Measurements from ENCODE around the gene MEX3B. TPM values are rescaled to one million over a fixed set of nuclear protein-coding genes. Genes with fewer than 3 reads are reported as not detected.

Gene MEX3B
- total RNA-seq, 1 experiment from 2014 or later: 11.0 TPM

DNA sequence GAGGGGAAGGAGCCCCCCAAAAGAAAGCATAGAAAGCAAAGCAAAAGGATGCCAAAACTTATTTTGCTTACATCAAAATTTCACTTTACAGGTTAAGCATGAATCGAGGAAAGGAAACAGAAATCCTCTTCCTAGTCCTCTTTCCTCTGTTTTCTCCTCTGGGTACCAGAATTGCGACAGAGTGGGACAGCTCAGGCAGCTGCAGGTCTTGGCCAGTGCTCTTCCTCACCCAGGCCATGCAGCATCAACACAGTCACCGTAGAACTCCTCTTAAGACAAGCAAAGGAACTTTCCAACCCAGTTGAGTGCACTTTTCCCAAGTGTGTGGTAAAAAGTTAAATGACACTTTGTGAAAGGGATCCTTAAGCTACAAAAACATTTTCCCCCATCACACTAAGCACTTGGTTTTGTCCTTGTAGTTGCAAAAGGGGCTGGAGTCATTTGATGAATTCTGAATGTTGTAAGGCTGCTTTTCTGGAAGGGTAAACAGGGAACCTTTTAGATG lies 45.9 kb upstream of the MEX3B start:
- Histone ChIP-seq H3K79me1 (ENCODE audit: insufficient read depth, low read depth, low read length, poor library complexity, severe bottlenecking) (no peaks in the 10 kb centered on the region), H2AFZ (ENCODE audit: low read length) (no peak overlapping the region), H3K23ac (ENCODE audit: insufficient read length, low read depth, low read length) (no peak overlapping the region), H4K5ac (ENCODE audit: insufficient read length, low read depth, low read length) (no peak overlapping the region), H2AK5ac (ENCODE audit: insufficient read length, low read length) (no peak overlapping the region), H4K91ac (ENCODE audit: insufficient read length, low read depth, low read length) (no peak overlapping the region), H3K23me2 (ENCODE audit: insufficient read length, low read depth, low read length, poor library complexity, severe bottlenecking) (no peaks in the 10 kb centered on the region), H3K27me3 (ENCODE audit: insufficient read depth, low read length) (no peaks in the 10 kb centered on the region), H2BK15ac (ENCODE audit: low read depth, low read length) (no peak overlapping the region), H3K79me2 (ENCODE audit: insufficient read depth, low read length) (no peaks in the 10 kb centered on the region), H2BK120ac (ENCODE audit: low read depth, low read length, poor library complexity, severe bottlenecking) (no peak overlapping the region), H3T11ph (ENCODE audit: low read length) (no peak overlapping the region), H2BK5ac (ENCODE audit: insufficient read length, low read length) (no peak overlapping the region), H3K9me3 (ENCODE audit: control insufficient read depth, low read depth, low read length) (no peaks in the 10 kb centered on the region), H4K8ac (replicated peaks; ENCODE audit: insufficient read length, low read depth, low read length) (no peak overlapping the region), H3K18ac (ENCODE audit: insufficient read length, low read depth, low read length) (no peak overlapping the region), H3K14ac (ENCODE audit: insufficient read depth, low read length) (no peak overlapping the region), H3K56ac (ENCODE audit: insufficient read length, low read depth, low read length) (no peak overlapping the region), H2BK12ac (ENCODE audit: insufficient read length, low read depth, low read length) (no peak overlapping the region), H3K27ac (ENCODE audit: insufficient read length, low read depth, low read length) (no peak overlapping the region), H2BK20ac (ENCODE audit: low read depth, low read length, poor library complexity, severe bottlenecking) (no peak overlapping the region), H3K4me1 (ENCODE audit: insufficient read depth, low read length) (no peaks in the 10 kb centered on the region; the same call in 1 of the 2 replicates), H4K20me1 (ENCODE audit: control insufficient read depth, insufficient read depth, insufficient read length) (no peaks in the 10 kb centered on the region), H3K9ac (ENCODE audit: extremely low read depth, insufficient read length, low read length) (no peak overlapping the region), H3K4ac (ENCODE audit: low read depth, low read length) (no peak overlapping the region), H3K4me2 (ENCODE audit: insufficient read depth, insufficient read length, low read length) (no peak overlapping the region)
- H3K9me3 Mint-ChIP-seq: no peaks in the 10 kb centered on the region; a peak in 1 of 5 replicates
- H3K4me1 Mint-ChIP-seq: peaks cover 17 to 20% of the 10 kb centered on the region in 2 experiments
- H3K36me3 Mint-ChIP-seq (ENCODE audit: insufficient read depth in 1 of 3, low read depth in 3 of 3): no peaks in the 10 kb centered on the region
- H3K4me3 Mint-ChIP-seq: no peak overlapping the region
- DNase-seq: no peak
- no CpG with 5 or more reads among the region's 3 CpGs for WGBS (ENCODE audit: extremely low coverage, insufficient read length, low lambda C conversion rate)
- H3K27ac Mint-ChIP-seq: no peak overlapping the region
- no peaks in the 10 kb centered on the region for H3K27me3 Mint-ChIP-seq (ENCODE audit: low read depth)
- TF ChIP-seq, protein P1, sequence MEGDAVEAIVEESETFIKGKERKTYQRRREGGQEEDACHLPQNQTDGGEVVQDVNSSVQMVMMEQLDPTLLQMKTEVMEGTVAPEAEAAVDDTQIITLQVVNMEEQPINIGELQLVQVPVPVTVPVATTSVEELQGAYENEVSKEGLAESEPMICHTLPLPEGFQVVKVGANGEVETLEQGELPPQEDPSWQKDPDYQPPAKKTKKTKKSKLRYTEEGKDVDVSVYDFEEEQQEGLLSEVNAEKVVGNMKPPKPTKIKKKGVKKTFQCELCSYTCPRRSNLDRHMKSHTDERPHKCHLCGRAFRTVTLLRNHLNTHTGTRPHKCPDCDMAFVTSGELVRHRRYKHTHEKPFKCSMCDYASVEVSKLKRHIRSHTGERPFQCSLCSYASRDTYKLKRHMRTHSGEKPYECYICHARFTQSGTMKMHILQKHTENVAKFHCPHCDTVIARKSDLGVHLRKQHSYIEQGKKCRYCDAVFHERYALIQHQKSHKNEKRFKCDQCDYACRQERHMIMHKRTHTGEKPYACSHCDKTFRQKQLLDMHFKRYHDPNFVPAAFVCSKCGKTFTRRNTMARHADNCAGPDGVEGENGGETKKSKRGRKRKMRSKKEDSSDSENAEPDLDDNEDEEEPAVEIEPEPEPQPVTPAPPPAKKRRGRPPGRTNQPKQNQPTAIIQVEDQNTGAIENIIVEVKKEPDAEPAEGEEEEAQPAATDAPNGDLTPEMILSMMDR (conservative IDR thresholded peaks at IDR 0.05): no peak

Data from H9 (cell line).